Stimulated activated CD8-positive, alpha-beta memory T cell treated with anti-CD3 and anti-CD28 coated beads, Interleukin-12 subunit alpha, Interleukin-12 subunit beta, amount 100 ng/mL, for 24 hours (primary cell): Measurements from ENCODE around the gene PAM.
"Not testable (repeated sequence)": the region's sequence is repeated elsewhere in the genome, so short reads cannot be mapped to it uniquely, and the experiment has no call there.

ENCODE experiments used
- DNase-seq: peaks from one replicate; pipeline ENCODE4 v3.0.0-alpha.2; 2020; ENCODE audit errors: extremely low read depth

Gene PAM

GRCh38 chr5:103057208-103058130 lies 302.4 kb downstream of the PAM start:
- DNase-seq, result no peak

GRCh38 chr5:103059525-103059924 lies 304.4 kb downstream of the PAM start:
- no peak for DNase-seq

GRCh38 chr5:103060424-103060954 lies 305.4 kb downstream of the PAM start:
- no peak for DNase-seq

GRCh38 chr5:103066326-103066725 lies 311.2 kb downstream of the PAM start:
- no peak for DNase-seq

GRCh38 chr5:103073500-103073899 lies 318.4 kb downstream of the PAM start:
- not testable (repeated sequence) for DNase-seq

GRCh38 chr5:103075442-103075841 lies 320.3 kb downstream of the PAM start:
- no peak for DNase-seq
